Neural cell (in vitro differentiated cells): ENCODE results near the gene SHMT1. TPM values are rescaled to one million over a fixed set of nuclear protein-coding genes. Genes with fewer than 3 reads are reported as not detected.

ENCODE experiments used
- H2AFZ ChIP-seq: fragments of 200-600, 300-800 bp; sonication (generic), shearing (Covaris generic); 2 replicates; pipeline ENCODE4 v1.6.0; 2014; ENCODE audit warnings: low read depth, mild to moderate bottlenecking, antibody characterized with exemption, low read length, moderate library complexity
- H3F3A ChIP-seq: fragments of 200-600 bp; shearing (Covaris generic); 2 replicates; pipeline ENCODE4 v1.6.1; 2016; ENCODE audit warnings: mild to moderate bottlenecking, moderate library complexity, mixed read lengths, antibody characterized with exemption, low read length; ENCODE audit not compliant: insufficient read depth, poor library complexity, severe bottlenecking
- H3K27ac ChIP-seq: fragments of 200-600, 300-800 bp; sonication (generic), shearing (Covaris generic); 2 replicates; pipeline ENCODE4 v1.5.1; 2014; ENCODE audit warnings: mild to moderate bottlenecking, low read length, moderate library complexity
- H3K27me3 ChIP-seq: fragments of 300-800, 200-600 bp; sonication (generic), shearing (Covaris generic); 2 replicates; pipeline ENCODE4 v1.6.0; 2014; ENCODE audit warnings: mild to moderate bottlenecking, low read depth, low read length, moderate library complexity; ENCODE audit not compliant: insufficient read depth
- H3K36me3 ChIP-seq: fragments of 300-800, 200-600 bp; sonication (generic), shearing (Covaris generic); 2 replicates; pipeline ENCODE4 v1.5.1; 2014; ENCODE audit warnings: mild to moderate bottlenecking, antibody characterized with exemption, low read length, moderate library complexity; ENCODE audit not compliant: insufficient read depth
- H3K4me2 ChIP-seq: fragments of 300-800, 200-600 bp; sonication (generic), shearing (Covaris generic); 2 replicates; pipeline ENCODE4 v1.6.0; 2014; ENCODE audit warnings: mild to moderate bottlenecking, low read length
- H3K4me3 ChIP-seq: fragments of 300-800, 200-600 bp; sonication (generic), shearing (Covaris generic); 2 replicates; pipeline ENCODE4 v1.5.1; 2014; ENCODE audit warnings: mild to moderate bottlenecking, low read length, moderate library complexity
- H3K79me2 ChIP-seq: fragments of 200-600 bp; shearing (Covaris generic); replicated peaks from 2 replicates; pipeline ENCODE4 v1.6.0; 2014; ENCODE audit warnings: mild to moderate bottlenecking, low read length, moderate library complexity; ENCODE audit not compliant: insufficient read depth
- H3K9ac ChIP-seq: fragments of 300-800, 200-600 bp; sonication (generic), shearing (Covaris generic); 2 replicates; pipeline ENCODE4 v1.6.1; 2016; ENCODE audit warnings: mild to moderate bottlenecking, low read length, mixed read lengths
- H3K9me2 ChIP-seq: fragments of 200-600 bp; shearing (Covaris generic); 2 replicates; pipeline ENCODE4 v1.6.1; 2016; ENCODE audit warnings: mild to moderate bottlenecking, low read length, mixed read lengths; ENCODE audit not compliant: insufficient read depth
- H3K9me3 ChIP-seq: fragments of 200-600, 300-800 bp; sonication (generic), shearing (Covaris generic); 2 replicates; pipeline ENCODE4 v1.6.1; 2016; ENCODE audit warnings: mild to moderate bottlenecking, mixed run types, low read length, moderate library complexity, mixed read lengths
- H4K20me1 ChIP-seq: fragments of 200-600 bp; shearing (Covaris generic); 2 replicates; pipeline ENCODE4 v1.6.1; 2016; ENCODE audit warnings: mild to moderate bottlenecking, mixed run types; ENCODE audit not compliant: insufficient read depth
- EP300 ChIP-seq: fragments of 450-650 bp; conservative IDR thresholded peaks from 2 replicates; pipeline ENCODE4 v1.6.1; 2014; ENCODE audit warnings: antibody characterized with exemption, mild to moderate bottlenecking, moderate library complexity; ENCODE audit not compliant: poor library complexity, severe bottlenecking
- EZH2 ChIP-seq: fragments of 200-600, 300-800 bp; shearing (Covaris generic), sonication (generic); IDR thresholded peaks from 2 replicates; pipeline ENCODE4 v1.6.1; 2014; ENCODE audit warnings: antibody characterized with exemption, low read length, borderline replicate concordance, mild to moderate bottlenecking; ENCODE audit not compliant: insufficient read depth, poor library complexity, severe bottlenecking
- MXI1 ChIP-seq: fragments of 450-650 bp; conservative IDR thresholded peaks from 2 replicates; pipeline ENCODE4 v1.6.1; 2014; ENCODE audit warnings: antibody characterized with exemption, mild to moderate bottlenecking; ENCODE audit not compliant: poor library complexity, severe bottlenecking
- POLR2AphosphoS5 ChIP-seq: IDR thresholded peaks from 2 replicates; pipeline ENCODE4 v1.6.1; 2012
- RAD21 ChIP-seq: fragments of 450-650 bp; conservative IDR thresholded peaks from 2 replicates; pipeline ENCODE4 v1.6.1; 2014; ENCODE audit warnings: antibody characterized with exemption, mild to moderate bottlenecking, moderate library complexity
- SMC3 ChIP-seq: fragments of 450-650 bp; conservative IDR thresholded peaks from 2 replicates; pipeline ENCODE4 v1.6.1; 2014; ENCODE audit warnings: antibody characterized with exemption, mild to moderate bottlenecking, moderate library complexity; ENCODE audit not compliant: poor library complexity
- TAF1 ChIP-seq: IDR thresholded peaks from 2 replicates; pipeline ENCODE4 v1.6.1; 2012; ENCODE audit warnings: low read depth
- polyA plus RNA-seq: library from polyadenylated mRNA; depleted of rRNA; stranded (reverse); fragments of >200 nt; gene quantifications from 2 replicates; pipeline ENCODE4 v1.2.3, GENCODE V29; 2014
- TF ChIP-seq, protein P1 (sequence below): IDR thresholded peaks from 2 replicates; pipeline ENCODE4 v1.6.1; 2012; ENCODE audit warnings: borderline replicate concordance
- TF ChIP-seq, protein P2 (sequence below): fragments of 450-650 bp; IDR thresholded peaks from 2 replicates; pipeline ENCODE4 v1.5.1; 2014; ENCODE audit warnings: antibody characterized with exemption, mild to moderate bottlenecking, moderate library complexity; ENCODE audit not compliant: poor library complexity, severe bottlenecking

SHMT1 gene
- polyA plus RNA-seq, 1 donor from 2014 or later, result 4.5 TPM

DNA sequence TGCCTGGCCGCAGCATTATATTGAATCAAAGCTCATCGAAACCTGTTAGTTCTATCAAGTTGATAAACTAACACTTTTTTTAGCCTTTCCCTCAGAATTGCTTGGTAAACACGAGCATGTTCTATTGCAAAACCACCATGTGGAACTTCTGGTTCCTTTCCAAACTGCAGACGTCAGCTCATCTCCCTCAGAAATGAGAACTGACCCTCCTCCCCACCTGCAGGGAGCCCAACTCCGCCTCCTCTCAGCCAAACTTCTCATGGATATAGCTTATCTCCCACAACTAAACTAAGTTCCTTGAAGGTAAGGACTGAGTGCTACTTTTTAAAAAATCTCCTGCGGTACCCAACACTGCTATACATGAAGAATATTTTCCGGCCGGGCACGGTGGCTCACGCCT is 6.7 kb downstream of the SHMT1 start:
- no peak overlapping the region for H3K27ac ChIP-seq
- H4K20me1 ChIP-seq, result no peaks in the 10 kb centered on the region
- no peaks in the 10 kb centered on the region for H3K27me3 ChIP-seq
- no peaks in the 10 kb centered on the region for H3F3A ChIP-seq
- H3K9ac ChIP-seq, result no peak overlapping the region
- H3K36me3 ChIP-seq, result no peaks in the 10 kb centered on the region
- no peak overlapping the region for H2AFZ ChIP-seq
- TF ChIP-seq EZH2, result no peak
- no peak for TF ChIP-seq POLR2AphosphoS5
- no peak for TF ChIP-seq EP300
- TF ChIP-seq SMC3, result no peak
- no peak for TF ChIP-seq TAF1
- TF ChIP-seq RAD21, result no peak
- no peak for TF ChIP-seq MXI1
- TF ChIP-seq, protein P1, sequence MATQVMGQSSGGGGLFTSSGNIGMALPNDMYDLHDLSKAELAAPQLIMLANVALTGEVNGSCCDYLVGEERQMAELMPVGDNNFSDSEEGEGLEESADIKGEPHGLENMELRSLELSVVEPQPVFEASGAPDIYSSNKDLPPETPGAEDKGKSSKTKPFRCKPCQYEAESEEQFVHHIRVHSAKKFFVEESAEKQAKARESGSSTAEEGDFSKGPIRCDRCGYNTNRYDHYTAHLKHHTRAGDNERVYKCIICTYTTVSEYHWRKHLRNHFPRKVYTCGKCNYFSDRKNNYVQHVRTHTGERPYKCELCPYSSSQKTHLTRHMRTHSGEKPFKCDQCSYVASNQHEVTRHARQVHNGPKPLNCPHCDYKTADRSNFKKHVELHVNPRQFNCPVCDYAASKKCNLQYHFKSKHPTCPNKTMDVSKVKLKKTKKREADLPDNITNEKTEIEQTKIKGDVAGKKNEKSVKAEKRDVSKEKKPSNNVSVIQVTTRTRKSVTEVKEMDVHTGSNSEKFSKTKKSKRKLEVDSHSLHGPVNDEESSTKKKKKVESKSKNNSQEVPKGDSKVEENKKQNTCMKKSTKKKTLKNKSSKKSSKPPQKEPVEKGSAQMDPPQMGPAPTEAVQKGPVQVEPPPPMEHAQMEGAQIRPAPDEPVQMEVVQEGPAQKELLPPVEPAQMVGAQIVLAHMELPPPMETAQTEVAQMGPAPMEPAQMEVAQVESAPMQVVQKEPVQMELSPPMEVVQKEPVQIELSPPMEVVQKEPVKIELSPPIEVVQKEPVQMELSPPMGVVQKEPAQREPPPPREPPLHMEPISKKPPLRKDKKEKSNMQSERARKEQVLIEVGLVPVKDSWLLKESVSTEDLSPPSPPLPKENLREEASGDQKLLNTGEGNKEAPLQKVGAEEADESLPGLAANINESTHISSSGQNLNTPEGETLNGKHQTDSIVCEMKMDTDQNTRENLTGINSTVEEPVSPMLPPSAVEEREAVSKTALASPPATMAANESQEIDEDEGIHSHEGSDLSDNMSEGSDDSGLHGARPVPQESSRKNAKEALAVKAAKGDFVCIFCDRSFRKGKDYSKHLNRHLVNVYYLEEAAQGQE, result no peak
- TF ChIP-seq, protein P2, sequence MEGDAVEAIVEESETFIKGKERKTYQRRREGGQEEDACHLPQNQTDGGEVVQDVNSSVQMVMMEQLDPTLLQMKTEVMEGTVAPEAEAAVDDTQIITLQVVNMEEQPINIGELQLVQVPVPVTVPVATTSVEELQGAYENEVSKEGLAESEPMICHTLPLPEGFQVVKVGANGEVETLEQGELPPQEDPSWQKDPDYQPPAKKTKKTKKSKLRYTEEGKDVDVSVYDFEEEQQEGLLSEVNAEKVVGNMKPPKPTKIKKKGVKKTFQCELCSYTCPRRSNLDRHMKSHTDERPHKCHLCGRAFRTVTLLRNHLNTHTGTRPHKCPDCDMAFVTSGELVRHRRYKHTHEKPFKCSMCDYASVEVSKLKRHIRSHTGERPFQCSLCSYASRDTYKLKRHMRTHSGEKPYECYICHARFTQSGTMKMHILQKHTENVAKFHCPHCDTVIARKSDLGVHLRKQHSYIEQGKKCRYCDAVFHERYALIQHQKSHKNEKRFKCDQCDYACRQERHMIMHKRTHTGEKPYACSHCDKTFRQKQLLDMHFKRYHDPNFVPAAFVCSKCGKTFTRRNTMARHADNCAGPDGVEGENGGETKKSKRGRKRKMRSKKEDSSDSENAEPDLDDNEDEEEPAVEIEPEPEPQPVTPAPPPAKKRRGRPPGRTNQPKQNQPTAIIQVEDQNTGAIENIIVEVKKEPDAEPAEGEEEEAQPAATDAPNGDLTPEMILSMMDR, result no peak
- no peaks in the 10 kb centered on the region for H3K79me2 ChIP-seq
- no peaks in the 10 kb centered on the region for H3K9me2 ChIP-seq
- H3K4me2 ChIP-seq, result no peak overlapping the region
- H3K9me3 ChIP-seq, result no peaks in the 10 kb centered on the region
- no peak overlapping the region for H3K4me3 ChIP-seq

DNA sequence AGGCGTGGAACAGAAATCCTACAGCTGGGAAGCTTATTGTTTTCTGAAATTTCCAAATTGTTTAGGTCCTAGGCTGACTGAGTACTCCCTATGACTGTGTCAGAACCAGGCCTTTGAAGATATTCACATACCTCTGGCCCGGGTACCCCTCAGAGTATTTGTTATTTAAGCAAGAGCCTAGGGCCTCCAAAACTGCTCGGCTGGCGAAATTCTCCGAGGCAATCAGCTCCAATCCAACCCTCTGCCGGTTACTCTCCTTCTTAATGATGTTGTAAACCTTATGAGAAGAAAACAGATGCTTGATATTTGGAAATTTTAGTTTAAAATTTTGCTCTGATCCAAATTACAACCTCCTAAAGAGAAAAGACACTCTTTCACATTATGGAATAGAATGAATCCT is 9.8 kb downstream of the SHMT1 start:
- H3K79me2 ChIP-seq, result no peaks in the 10 kb centered on the region
- H3K27ac ChIP-seq, result no peak overlapping the region
- H3K27me3 ChIP-seq, result no peaks in the 10 kb centered on the region
- H3K9ac ChIP-seq, result no peak overlapping the region
- TF ChIP-seq MXI1 (no peak), RAD21 (no peak), POLR2AphosphoS5 (no peak), SMC3 (no peak), EP300 (no peak), EZH2 (no peak)
- TF ChIP-seq, protein P2, result no peak
- no peaks in the 10 kb centered on the region for H4K20me1 ChIP-seq
- no peak overlapping the region for H2AFZ ChIP-seq
- no peaks in the 10 kb centered on the region for H3K9me2 ChIP-seq
- no peak overlapping the region for H3K4me3 ChIP-seq
- H3F3A ChIP-seq, result no peaks in the 10 kb centered on the region
- no peaks in the 10 kb centered on the region for H3K9me3 ChIP-seq
- no peak overlapping the region for H3K4me2 ChIP-seq
- no peaks in the 10 kb centered on the region for H3K36me3 ChIP-seq
